GM21381 (cell line): Measurements from ENCODE around the gene POGLUT3.
A peak's percentile ranks its signal among the peaks of the same experiment; 100 is the strongest.

ENCODE experiments used
- ATAC-seq: cut with Tn5 transposase; IDR thresholded peaks from one replicate; pipeline ENCODE4 v1.9.1; 2021; ENCODE audit warnings: mild to moderate bottlenecking, moderate library complexity; ENCODE audit not compliant: unreplicated experiment

POGLUT3 gene

GRCh38 chr11:108498046-108498815, at the start of gene POGLUT3:
TSS of gene POGLUT3 (minus strand) at chr11:108498384. CDS start at chr11:108498366, 18 bp downstream.
- peak; percentile 61 for ATAC-seq

DNA sequence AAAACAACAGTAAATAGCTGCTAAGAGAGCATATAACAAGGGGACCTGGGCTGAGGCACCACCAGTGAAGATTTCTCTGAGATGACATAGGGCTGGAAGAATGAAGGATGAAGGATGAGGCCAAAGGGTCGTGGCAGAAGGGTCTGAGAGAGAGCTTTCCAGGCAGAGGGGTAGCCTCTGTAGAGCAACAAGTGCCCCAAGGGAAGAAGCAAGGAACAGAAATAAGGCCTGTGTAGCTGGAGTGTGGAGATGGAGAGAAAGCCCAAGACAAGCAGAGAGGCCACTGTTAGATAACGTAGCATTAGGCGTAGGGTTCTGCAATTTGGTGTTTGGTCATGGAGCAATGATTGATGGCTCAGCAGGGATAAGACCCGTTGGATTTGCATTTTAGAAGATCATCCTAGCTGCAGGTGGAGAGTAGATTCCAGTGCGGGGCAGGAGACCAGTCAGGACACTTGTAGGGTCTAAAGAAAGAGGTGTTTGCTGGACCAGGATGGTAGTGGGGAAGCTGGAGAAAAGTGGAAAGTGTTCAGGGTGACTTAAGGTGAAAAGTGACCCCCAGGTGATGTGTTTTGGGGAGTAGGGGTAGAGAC, 47.8 kb upstream of the POGLUT3 start:
- no peak for ATAC-seq

DNA sequence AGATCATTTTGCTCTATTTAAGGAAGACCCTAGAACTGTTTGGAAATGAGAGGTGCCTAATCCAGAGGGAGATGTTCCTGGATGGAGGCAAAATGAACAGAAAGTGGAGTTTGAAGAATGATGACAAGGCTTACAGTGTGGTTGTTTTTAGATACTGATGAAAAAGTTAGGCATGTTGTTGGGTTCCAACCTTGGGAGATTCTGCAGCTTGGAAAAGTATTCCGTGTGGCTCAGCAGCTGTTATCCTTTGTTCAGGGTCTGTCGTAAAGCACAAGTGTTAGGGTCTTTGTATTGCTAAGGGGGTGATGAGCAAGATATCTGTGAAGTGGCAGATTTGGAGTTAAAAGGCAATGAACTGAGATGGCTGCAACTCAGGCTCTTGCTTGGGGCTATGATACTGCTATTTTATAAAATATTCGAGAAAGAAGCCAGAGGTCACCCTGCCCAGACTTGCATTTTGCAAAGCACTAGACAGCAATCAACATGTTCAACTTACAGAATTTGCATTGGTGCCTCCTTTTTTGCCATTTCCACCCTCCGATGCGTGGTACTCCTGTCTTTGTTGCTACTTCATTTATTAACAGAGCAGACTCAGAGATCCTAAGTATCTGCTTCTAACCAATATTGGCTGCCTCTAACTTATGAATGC, 45.3 kb upstream of the POGLUT3 start:
- no peak for ATAC-seq

GRCh38 chr11:108541531-108541930, 43.3 kb upstream of the POGLUT3 start:
- no peak for ATAC-seq

GRCh38 chr11:108538502-108538901, 40.3 kb upstream of the POGLUT3 start:
- ATAC-seq: no peak

DNA sequence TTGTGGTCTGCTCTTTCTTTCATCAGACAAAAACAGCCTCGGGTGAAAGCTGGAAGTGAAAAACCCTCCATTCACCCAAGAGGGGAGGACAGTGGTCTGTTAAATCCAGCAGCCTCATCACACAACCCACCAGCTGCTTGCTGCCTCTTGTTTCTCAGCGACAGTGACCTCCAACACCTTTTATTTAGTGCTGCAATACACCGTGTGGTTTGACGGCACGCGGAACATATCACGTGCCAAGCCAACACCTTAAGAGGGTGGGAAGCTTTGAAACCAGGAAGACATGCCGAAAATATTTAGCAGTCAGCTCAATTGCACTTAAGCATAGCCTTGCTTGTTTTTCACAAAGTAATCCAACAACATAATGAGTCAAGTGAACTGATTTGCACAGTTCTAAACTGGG, 39.8 kb upstream of the POGLUT3 start:
- ATAC-seq: no peak

DNA sequence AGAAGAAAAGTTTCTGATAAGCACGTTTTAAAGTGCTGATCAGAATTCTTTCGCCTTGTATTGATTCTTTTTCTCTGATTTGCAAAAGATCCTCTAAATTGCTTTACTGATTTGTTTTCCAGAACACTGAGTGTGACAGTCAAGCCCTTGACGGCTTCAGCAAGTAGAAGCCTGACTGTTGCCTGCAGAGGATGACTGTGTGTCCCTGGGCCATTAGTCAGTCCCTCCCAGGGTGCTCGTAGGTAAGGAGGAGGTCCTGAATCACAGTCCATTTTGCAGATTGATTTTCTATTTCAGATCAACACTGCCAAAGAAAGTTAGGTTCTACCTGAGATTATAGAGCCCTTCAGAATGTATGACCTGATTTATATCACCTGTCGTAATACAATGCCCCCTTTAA, 38.6 kb upstream of the POGLUT3 start:
- no peak for ATAC-seq

DNA sequence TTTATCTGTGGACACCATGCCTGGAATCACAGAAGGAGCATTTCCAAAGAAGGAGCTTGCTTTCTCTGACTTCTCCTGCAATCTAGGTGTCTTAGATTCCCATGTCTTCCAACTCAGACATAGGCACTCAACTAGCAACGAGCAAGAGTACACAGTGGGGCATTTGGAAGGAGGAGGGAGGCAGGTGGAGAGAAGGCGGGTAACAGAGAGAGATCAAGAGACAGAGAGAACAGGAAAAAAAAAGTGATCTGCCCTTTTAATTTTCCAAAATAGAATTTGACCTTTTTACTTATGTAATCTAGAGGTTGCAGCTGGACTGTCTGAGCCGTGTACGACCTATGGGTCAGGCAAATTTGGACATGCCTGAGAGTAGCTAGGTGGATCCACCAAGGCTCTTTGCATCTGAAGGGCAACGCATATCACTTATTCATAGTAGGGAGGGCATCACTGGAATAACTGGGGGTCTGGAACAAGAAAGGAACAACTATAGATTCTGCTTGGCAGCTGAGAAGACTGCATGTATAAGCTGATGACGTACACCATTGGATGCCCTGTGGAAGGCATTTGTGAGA, 37.3 kb upstream of the POGLUT3 start:
- ATAC-seq: no peak

DNA sequence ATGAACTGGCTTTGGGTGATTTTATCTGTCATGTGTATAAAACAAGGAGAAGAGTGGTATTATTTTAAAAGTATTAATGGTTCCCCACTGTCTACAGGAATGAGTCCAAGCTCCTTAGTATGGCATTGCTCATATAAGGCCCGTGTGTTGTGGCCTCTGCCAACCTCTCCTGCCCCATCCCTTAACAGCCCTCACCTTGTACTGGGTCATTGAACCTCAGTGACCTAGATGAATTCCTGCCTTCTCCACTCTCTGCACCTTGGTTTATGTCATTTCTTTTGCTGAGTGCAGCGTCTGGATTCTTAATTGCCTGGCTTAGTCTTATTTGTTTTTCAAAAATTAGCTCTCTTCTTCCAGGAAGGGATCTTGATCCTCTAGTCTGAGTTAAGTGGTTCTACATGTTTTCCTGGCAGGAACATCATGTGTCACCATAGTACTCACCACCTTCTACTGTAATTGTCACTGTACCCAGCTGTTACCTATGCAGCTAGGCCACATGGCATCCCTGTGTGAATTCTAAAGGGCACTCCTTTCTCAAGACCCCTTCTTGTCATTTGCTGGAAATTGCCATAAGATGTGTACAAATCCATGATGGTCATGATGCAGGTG, 36.2 kb upstream of the POGLUT3 start:
- ATAC-seq: no peak

GRCh38 chr11:108530426-108530825, 32.2 kb upstream of the POGLUT3 start:
- no peak for ATAC-seq

GRCh38 chr11:108527382-108527781, 29.2 kb upstream of the POGLUT3 start:
- no peak for ATAC-seq

GRCh38 chr11:108525161-108525560, 27.0 kb upstream of the POGLUT3 start:
- ATAC-seq: no peak

- no peak for ATAC-seq
Measured at GRCh38 chr11:108524422-108524821, 26.2 kb upstream of the POGLUT3 start.

- ATAC-seq: no peak
Measured at GRCh38 chr11:108522318-108522717, 24.1 kb upstream of the POGLUT3 start.

DNA sequence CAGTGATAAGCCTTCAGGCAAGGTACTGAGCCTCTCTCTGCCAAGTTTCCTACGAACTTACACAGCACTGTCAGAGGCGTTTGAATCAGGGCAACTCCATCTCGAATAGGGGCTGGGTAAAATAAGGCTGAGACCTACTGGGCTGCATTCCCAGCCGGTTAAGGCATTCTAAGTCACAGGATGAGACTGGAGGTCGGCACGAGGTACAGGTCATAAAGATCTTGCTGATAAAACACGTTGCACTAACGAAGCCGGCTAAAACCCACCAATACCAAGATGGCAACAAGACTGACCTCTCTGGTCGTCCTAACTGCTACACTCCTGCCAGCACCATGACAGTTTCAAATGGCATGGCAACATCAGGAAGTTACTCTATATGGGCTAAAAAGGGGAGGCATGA, 20.4 kb upstream of the POGLUT3 start:
- ATAC-seq: no peak

DNA sequence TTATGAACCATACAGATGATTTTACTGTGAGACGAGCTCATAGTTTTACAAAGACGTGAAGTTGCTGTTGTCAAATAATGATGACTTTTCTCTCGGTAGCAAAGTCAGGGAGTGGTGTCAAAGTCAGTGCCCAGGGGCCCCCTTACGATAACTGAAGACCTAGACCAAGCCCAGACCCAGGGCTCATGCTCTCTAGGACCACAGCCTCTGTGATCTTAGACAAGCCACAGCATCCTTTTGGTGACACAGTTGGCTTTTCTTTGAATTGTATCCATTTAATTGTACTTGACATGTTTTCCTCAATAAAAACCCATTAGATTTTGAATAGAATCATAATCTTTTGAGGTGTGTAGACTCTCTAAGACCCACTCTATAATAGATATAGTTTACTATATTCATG, 17.9 kb upstream of the POGLUT3 start:
- no peak for ATAC-seq

DNA sequence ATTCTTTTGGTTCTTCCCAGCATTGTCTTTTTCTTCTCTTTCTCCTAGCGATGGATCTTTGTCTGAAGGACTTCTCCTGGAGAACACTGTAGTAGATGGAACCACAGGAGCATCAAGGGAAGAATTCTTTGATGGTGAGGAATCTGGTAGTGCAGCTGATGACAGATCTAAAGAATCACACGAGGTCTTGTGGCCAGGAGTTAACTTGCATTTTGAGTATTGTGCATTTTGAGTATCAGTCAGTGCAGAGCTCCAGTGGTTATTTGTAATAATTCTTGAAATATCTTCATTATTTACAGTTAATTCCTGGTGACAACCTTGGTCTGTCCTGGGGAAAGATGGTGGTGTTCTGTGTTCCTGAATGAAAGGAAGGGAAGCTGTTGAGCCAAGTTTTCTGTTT, 14.5 kb upstream of the POGLUT3 start:
- no peak for ATAC-seq

DNA sequence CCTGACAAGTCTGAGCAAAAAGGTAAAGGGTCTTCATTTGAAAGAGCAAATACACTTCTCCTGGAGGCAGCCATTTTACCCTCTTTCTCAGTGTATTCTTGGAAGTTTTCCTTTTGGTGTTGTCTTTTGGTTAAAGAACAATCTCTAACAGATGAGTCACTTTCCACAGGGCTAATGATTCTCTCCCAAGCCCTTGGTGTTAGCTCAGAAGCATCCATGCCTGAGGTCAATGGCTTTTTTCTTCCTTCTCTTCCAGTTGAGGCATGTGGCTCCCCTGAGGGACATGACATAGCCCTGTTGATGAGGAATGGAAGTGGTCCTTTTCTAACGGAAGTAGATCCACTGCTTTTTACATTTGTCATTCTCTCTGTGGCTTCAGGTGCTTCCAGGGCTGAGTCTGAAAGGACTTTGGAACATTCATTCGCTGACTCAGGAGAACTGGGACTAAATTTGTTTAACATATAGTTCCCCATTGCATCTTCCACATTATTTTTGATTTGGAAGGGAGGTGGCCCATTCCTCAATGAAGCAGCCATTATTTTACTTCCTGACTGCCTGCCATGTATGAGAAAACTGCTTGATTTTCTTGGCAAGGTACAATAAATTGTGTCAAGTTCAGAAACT, 13.8 kb upstream of the POGLUT3 start:
- no peak for ATAC-seq

- no peak for ATAC-seq
Measured at GRCh38 chr11:108508653-108509593, 10.7 kb upstream of the POGLUT3 start.

- ATAC-seq: no peak
Measured at GRCh38 chr11:108501396-108501795, 3.2 kb upstream of the POGLUT3 start.
